ENCODE data around the gene GNPTAB.

GRCh38 chr12:101870925-101871324 lies 40.2 kb upstream of the GNPTAB start:
- TF ChIP-seq CTCF (IDR thresholded peaks at IDR 0.05; ENCODE audit: borderline replicate concordance, extremely low read depth, low read length, poor library complexity, severe bottlenecking) (no peak), EZH2 (IDR thresholded peaks at IDR 0.05; ENCODE audit: borderline replicate concordance, low read depth, low read length, severe bottlenecking) (no peak)
